Measurements from ENCODE around the gene FSCN2.

- no peak for TF ChIP-seq POLR2A (IDR thresholded peaks at IDR 0.05)
- no peak for TF ChIP-seq CTCF (IDR thresholded peaks at IDR 0.05)
- no peak for TF ChIP-seq EP300 (IDR thresholded peaks at IDR 0.05)
Measured at GRCh38 chr17:81489998-81490992, 37.9 kb upstream of the FSCN2 start.
